LHCN-M2 (cell line): Measurements from ENCODE around the gene MYO16. TPM values are rescaled to one million over a fixed set of nuclear protein-coding genes. Genes with fewer than 3 reads are reported as not detected.

ENCODE experiments used
- DNase-seq: peaks from one replicate; pipeline ENCODE4 v3.0.0-alpha.2; 2012; ENCODE audit warnings: low read depth
- total RNA-seq: library from RNA; depleted of rRNA; stranded (reverse); fragments of >200 nt; gene quantifications from 2 replicates; pipeline ENCODE4 v1.2.3, GENCODE V29; 2014

The MYO16 gene
- total RNA-seq, 1 experiment from 2014 or later, result not detected

GRCh38 chr13:109151696-109152095 lies 522.3 kb downstream of the MYO16 start:
- DNase-seq, result no peak

- DNase-seq, result no peak
Measured at GRCh38 chr13:109152311-109152820, 523.0 kb downstream of the MYO16 start.

- peak; percentile 13 for DNase-seq
Measured at GRCh38 chr13:109152941-109153340, 523.5 kb downstream of the MYO16 start.

- no peak for DNase-seq
Measured at GRCh38 chr13:109154146-109154545, 524.7 kb downstream of the MYO16 start.

- DNase-seq, result no peak
Measured at GRCh38 chr13:109154546-109154945, 525.1 kb downstream of the MYO16 start.

- DNase-seq, result peak; percentile 49
Measured at GRCh38 chr13:109154966-109155761, 525.8 kb downstream of the MYO16 start.

GRCh38 chr13:109156181-109156935 lies 526.9 kb downstream of the MYO16 start:
- DNase-seq, result peak; percentile 85

GRCh38 chr13:109157275-109157674 lies 527.9 kb downstream of the MYO16 start:
- no peak for DNase-seq

GRCh38 chr13:109158383-109158782 lies 529.0 kb downstream of the MYO16 start:
- DNase-seq, result no peak

GRCh38 chr13:109159650-109160309 lies 530.4 kb downstream of the MYO16 start:
- DNase-seq, result no peak

GRCh38 chr13:109160357-109160756 lies 530.9 kb downstream of the MYO16 start:
- no peak for DNase-seq

GRCh38 chr13:109160887-109161669 lies 531.7 kb downstream of the MYO16 start:
- DNase-seq, result no peak

GRCh38 chr13:109162248-109163036 lies 533.0 kb downstream of the MYO16 start:
- DNase-seq, result no peak

- DNase-seq, result no peak
Measured at GRCh38 chr13:109163037-109163379, 533.6 kb downstream of the MYO16 start.

- DNase-seq, result no peak
Measured at GRCh38 chr13:109165417-109165904, 536.0 kb downstream of the MYO16 start.

GRCh38 chr13:109166804-109167203 lies 537.4 kb downstream of the MYO16 start:
- peak; percentile 49 for DNase-seq

- no peak for DNase-seq
Measured at GRCh38 chr13:109172136-109172535, 542.7 kb downstream of the MYO16 start.

GRCh38 chr13:109175666-109176065 lies 546.3 kb downstream of the MYO16 start:
- DNase-seq, result no peak

GRCh38 chr13:109180905-109181425 lies 551.6 kb downstream of the MYO16 start:
- DNase-seq, result peak; percentile 93
